Epithelial cell of esophagus (primary cell): Measurements from ENCODE around the gene WDFY4.

Experiments used
- DNase-seq: peaks from one replicate; pipeline ENCODE4 v3.0.0; 2010; ENCODE audit warnings: low read depth
- H3K4me3 ChIP-seq: 2 replicates; pipeline ENCODE4 v1.5.1; 2011; ENCODE audit warnings: mild to moderate bottlenecking, low read length, control low read depth
- CTCF ChIP-seq: IDR thresholded peaks from 2 replicates; pipeline ENCODE4 v1.5.1; 2011; ENCODE audit warnings: low read depth, mild to moderate bottlenecking, low read length, control low read depth, inconsistent platforms; ENCODE audit not compliant: insufficient read depth; ENCODE audit errors: missing control alignments

The WDFY4 gene

GRCh38 chr10:49023752-49024151, 339.1 kb downstream of the WDFY4 start:
- no peak overlapping the region for H3K4me3 ChIP-seq
- no peak for DNase-seq
- TF ChIP-seq CTCF: no peak

GRCh38 chr10:49024484-49024883, 339.8 kb downstream of the WDFY4 start:
- no peak for TF ChIP-seq CTCF
- DNase-seq: no peak
- no peak overlapping the region for H3K4me3 ChIP-seq

GRCh38 chr10:49025347-49025983, 340.8 kb downstream of the WDFY4 start:
- H3K4me3 ChIP-seq: no peak overlapping the region
- TF ChIP-seq CTCF: no peak
- DNase-seq: no peak

- DNase-seq: no peak
- TF ChIP-seq CTCF: no peak
- H3K4me3 ChIP-seq: no peak overlapping the region
These were observed 344.0 kb downstream of the WDFY4 start for GRCh38 chr10:49028639-49029038.

- no peak for TF ChIP-seq CTCF
These were observed 345.0 kb downstream of the WDFY4 start for GRCh38 chr10:49029666-49030065.

More at GRCh38 chr10:49029666-49030065, 345.0 kb downstream of the WDFY4 start:
- no peak for DNase-seq
- H3K4me3 ChIP-seq: no peak overlapping the region
